NCI-H524 (cell line): Measurements from ENCODE around the gene ADAM8.
"Not testable (repeated sequence)": the region's sequence is repeated elsewhere in the genome, so short reads cannot be mapped to it uniquely, and the experiment has no call there.

ENCODE experiments used
- DNase-seq, 2 experiments: peaks; one replicate each; lab custom pipeline; 2025; lab: John Stamatoyannopoulos, UW

ADAM8 gene

DNA sequence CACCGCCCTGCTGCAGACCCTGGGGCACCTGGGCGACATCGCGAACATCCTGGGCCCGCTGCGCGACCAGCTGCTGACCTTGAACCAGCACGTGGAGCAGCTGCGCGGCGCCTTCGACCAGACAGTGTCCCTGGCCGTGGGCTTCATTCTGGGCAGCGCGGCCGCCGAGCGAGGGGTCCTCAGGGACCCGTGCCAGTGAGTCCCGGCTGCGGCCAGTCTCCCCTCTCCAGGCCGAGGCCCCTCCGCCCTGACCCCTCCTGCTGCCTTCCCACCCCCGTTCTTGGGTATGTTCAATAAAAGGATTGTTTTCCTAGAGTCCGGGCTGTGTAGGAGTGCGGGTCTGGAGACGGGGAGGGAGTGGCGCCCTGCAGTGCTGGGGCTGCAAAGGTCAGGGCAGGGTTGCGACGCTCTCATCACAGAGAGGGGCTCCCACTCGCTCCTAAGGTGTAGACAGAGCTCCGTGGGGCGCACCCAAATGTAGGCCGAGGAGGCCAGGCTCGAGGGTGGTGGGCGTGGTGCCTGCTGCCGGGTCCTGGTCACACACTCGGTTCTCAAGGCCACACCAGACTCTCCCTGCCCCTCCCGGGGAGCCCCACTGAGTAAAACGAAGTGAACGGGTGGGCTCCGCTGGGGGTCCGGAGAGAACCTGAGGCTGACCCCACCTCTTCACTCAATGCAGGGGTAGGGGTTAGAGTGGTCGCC, 45.3 kb downstream of the ADAM8 start:
- DNase-seq: no peak

DNA sequence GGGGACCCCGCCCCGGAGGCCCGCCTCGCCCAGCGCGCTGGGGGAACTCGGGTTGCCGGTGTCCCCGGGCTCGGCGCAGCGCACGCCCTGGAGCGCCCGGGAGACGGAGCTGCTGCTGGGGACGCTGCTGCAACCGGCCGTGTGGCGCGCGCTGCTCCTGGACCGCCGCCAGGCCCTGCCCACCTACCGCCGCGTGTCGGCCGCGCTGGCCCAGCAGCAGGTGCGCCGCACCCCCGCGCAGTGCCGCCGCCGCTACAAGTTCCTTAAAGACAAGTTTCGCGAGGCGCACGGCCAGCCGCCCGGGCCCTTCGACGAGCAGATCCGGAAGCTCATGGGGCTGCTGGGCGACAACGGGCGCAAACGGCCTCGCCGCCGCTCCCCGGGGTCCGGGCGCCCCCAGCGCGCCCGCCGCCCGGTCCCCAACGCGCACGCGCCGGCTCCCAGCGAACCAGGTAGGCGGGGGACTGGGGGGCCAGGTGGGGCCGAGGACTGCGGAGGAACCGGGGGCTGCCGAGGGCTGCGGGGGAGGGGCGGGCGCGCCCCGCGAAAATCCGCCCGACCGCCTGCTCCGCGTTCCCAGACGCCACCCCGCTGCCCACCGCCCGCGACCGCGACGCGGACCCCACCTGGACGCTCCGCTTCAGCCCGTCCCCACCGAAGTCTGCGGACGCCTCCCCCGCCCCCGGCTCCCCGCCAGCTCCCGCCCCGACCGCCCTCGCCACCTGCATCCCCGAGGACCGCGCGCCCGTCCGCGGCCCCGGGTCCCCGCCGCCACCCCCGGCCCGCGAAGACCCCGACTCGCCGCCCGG, 46.1 kb downstream of the ADAM8 start:
- DNase-seq: no peak

DNA sequence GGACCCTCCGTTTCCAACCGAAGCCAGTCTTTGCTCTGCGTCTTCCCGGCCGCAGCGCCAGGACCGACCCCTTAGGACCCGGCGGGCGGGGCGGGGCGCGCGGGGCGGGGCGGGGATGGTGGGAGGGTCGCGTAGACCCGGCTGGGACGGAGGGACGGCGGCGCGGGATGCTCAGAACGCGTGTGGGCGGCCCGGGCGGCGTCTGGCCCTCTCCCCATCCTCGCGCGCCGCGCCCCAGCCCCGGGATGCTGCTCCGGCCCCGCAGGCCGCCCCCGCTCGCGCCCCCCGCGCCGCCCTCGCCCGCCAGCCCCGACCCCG, 46.7 kb downstream of the ADAM8 start, which contains the start of gene UTF1:
UTF1 (plus strand) TSS at position 174 of the 318 bp plus-strand sequence; CDS start at position 246, 72 bp downstream.
- DNase-seq: no peak

DNA sequence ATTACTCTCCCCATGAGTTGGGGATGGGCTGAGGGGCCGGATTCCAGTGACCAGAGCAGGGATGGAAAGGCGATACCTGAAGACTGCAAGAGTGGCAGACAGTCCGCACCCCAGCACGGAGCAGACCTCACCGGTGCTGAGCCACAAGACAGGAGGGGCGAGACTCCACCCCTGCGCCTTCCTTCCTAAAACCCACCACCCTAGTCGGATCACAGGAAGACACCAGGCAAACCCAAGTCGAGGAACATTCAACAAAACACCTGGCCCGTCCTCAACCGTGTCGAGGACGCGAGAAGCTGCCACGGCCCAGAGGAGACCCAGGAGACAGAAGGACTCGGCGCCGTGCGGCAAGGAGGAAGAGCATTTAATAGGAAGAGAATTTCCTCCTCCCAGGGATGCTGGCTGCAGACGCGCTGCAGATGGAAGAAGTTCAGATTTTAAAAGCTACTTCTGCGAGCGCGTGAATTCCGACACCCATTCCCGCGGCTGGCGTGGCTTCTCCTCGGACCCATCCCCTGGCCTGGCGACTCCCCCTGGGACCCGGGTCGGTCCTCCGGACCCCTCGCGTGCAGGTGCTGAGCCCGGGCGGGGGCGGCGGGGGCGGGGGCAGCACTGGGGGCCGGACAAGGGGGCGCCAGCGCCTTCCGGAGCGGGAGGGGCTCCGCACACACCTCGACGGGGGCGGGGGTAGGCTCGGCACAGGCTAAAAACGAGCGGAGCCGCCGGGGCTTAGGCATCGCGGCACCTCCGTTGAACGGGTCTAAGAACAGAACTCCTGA, 47.2 kb downstream of the ADAM8 start:
- no peak for DNase-seq

DNA sequence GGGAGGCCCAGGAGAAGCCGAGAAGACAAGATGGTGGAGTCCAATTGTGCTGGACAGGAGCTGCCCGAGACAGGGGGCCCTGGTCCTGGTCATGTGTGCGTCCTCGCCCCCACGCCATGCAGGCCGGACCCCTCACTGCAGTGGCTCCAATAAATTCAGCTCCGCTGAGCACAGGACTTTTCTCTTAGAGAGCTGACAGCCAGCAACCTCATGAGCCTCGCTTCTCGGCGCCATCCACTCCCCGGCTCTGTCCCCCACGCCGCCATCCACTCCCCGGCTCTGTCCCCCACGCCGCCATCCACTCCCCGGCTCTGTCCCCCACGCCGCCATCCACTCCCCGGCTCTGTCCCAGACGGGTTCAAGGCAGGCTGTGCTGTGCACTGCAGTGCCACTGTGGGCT, 49.4 kb downstream of the ADAM8 start:
- no peak for DNase-seq

DNA sequence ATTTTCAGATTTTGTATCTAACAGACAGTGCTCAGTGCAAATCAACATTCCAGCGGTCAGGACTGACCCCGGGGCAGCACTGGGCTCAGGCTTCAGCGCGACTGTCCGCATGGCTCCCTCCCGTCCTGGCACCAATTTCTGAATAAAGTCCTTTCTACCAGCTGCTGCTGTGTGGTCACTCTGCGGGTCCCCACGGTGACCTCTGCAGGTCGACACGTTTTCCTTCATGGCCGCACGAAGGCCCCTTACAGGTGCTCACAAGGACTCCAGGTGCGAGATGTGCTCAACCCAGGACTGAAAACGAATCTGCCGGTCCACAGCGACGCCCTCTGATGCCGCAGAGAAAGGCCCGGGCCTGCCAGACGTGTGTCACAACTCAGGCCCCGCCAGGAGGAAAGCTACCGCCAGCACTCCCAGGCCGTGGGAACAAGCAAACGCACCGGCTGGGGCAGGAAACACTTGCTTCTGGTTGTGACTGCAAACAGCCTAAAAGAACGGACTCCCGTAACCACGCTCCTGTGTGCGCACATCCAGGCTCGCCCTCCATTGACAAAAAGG, 50.3 kb downstream of the ADAM8 start:
- DNase-seq: no peak

DNA sequence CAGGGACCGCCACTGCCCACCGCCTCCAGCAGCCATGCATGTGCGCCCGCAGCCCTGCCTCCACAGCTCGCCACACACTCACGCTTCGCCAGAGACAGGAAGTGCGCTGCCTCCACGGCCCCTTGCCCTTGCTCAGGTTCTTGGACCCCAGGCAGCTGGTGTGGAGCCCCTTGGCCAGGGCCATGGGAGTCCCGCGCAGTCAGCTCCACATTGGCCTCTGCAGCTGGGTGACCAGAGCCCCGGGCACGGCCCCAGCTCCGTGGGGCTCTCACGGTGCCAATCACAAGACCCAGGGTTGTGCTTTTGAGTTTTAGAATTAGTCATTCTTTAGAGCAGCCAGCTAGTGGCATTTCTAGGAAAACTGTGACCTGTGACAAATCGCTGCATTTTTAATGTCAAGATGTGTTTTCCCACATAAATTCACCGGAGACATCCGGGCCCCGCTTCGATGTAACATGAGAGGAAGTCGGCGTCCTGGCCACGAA, 50.9 kb downstream of the ADAM8 start:
- no peak for DNase-seq

DNA sequence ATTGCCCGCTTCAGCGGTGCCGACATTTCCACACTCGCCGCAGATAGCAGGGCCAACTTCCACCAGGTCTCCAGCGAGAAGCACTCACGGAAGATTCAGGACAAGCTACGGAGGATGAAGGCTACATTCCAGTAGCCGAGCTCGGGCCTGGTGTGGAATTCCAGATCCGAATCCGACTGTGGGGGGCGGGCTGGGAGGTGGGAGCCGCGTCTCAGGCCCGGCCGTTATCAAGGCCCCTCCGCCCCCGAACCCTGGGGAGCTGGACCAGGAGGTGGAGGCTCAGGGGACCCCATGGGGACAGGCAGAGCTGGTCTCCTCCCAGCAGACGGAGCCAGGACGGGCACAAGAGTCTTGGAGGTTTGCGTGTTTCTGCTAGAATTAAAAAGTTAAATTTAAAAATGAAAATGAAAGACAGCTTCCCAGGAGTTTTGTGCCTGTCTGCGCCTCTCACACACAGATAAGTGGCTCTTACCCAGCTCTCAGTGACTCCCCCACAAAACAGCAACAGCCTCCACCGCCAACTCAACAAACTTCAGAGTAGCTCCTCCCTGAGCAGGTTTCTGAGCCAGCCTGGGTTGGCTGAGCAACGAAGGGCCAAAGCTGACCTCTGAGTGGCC, 51.8 kb downstream of the ADAM8 start:
- no peak for DNase-seq

DNA sequence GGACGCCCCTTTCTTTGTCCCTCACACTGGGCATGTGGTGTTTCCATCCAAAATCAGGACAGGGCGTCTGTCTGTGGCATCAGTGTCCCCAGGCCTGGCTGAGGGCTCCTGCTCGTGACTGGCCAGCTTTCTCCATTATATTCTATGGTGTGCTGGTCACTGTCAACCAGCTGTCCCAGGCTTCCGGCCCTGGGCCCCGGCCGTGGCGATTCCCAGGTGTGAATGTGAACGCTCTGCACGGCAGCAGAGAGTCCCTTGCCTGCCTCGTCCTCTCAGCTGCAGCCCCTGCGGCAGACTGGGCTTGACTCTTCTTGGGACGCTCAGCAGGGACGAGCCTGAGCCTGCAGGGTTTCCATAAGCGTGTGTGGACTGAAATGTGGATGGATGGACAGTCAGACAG, 52.6 kb downstream of the ADAM8 start:
- no peak for DNase-seq

DNA sequence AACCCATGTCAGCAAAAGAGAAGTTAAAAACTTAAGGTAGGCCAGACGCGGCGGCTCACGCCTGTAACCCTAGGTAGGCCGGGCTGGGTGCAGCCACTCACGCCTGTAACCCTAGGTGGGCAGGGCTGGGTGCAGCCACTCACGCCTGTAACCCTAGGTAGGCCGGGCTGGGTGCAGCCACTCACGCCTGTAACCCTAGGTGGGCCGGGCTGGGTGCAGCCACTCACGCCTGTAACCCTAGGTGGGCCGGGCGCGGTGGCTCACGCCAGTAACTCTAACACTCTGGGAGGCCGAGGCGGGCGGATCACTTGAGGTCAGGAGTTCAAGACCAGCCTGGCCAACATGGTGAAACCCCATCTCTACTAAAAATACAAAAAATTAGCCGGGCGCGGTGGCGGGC, 54.9 kb downstream of the ADAM8 start:
- DNase-seq: not testable (repeated sequence)

DNA sequence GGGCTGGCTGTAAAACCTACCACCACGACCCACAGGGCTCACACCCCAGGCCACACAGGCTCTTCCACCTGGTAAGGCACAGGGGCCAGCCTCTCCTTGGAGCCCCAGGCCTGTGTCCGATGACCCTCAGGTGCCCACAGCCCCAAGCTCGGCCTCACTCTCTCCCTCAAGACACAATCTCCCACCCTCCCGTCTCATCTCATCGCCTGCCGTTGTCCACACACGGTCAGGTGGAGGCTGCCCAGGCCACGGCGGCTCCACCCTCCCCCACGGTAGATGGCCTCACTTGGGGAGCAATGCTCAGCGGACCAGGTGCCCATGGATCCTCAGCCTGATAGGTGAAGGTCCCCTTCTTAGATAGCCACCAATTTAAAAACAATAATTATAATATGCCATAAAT, 55.3 kb downstream of the ADAM8 start:
- no peak for DNase-seq

DNA sequence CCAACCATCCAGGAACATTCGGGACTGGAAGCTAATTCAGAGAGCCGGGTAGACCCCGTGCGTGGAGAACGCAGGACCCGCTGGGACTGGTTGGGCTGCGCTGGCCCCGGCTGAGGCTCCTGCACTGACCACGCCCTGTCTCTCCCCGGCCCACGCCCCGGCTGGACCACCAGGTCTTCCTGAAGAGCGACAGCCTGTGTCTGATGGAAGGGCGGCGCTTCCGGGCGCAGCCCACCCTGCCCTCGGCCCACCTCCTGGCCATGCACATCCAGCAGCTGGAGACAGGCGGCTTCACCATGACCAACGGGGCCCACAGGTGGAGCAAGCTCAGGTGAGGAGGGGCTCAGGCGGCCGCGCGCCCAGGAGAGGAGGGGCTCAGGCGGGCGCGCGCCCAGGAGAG, 56.9 kb downstream of the ADAM8 start:
- DNase-seq: no peak

DNA sequence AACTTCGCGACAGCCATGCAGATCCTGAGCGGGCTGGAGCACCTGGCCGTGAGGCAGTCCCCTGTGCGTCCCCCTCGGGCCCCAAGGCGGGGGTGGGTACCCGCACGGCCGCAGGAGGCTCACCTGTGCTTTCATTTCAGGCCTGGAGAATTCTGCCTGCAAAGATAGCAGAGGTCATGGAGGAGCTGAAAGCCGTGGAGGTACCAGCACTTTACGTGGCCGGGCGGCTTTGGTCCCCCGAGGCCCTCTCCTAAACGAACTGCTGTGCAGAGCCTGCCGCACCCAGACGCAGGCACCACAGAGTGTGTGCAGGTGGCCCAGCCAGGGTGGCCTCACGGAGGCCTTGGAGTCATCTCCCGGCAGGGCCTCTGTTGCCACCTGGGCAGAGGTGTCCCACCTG, 57.8 kb downstream of the ADAM8 start:
- no peak for DNase-seq

DNA sequence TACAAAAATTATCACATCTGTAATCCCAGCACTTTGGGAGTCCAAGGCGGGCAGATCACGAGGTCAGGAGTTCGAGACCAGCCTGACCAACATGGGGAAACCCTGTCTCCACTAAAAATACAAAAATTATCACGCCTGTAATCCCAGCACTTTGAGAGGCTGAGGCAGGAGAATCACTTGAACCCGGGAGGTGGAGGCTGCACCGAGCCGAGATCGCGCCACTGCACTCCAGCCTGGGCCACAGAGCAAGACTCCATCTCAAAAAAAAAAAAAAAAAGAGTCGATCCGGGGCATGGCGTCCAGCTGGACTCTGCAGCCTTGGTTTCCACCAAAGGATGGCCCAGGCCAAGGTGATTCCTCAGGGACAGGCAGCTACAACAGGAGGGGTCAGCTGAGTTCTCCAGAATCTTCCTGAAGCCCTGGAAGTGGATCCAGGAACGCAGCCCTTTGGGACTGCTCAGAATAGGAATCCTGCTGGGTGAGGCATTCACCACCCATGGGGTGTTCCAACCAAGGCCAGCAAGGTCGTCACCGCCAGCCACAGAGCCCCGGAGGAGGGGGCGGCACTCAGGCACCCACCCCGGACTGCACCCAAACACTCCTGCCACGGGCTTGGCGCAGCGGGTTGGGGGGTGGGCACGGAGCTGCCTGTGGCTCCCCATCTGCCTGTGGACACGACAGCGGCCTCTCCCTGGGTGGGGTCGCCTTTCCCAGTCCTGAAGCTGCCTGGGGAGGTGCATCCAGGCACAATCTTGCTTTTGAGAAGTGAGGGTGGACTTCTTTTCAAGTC, 58.7 kb downstream of the ADAM8 start:
- DNase-seq: no peak

DNA sequence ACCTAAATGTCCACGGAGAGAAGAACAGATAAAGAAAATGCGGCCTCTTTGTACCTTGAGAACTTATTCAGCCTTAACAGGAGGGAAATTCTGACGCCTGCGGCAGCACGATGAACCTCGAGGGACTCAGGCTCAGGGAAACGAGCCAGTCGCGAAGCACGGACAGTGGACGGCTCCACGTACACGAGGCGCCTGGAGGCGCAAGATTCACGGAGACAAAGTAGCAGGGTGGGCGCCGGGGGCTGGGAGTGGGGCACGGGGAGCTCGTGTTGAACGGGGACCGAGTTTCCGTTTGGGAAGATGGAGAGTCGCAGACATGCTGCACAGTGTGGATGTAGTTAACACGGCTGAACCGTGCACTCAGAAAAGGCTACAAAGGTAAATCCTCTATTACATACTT, 59.9 kb downstream of the ADAM8 start:
- DNase-seq: no peak

DNA sequence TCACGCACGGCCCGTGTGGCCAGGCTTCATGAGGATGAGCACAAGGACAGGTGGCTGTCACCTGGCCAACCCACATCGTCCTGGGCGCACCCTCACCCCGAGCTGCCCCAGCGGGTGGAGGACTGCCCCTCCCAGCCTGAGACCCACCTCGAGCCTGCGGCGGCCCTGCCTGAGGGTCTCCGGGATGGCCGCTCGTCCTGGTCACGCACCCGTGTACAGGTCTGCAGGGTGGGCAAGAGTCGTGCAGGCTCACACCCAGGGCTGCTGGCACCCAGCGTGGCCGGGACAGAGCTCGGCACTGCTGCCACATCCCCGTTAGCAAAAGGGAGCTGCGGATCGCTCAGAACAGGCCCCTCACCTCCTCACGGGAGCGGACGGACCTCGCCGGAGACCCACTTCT, 61.1 kb downstream of the ADAM8 start:
- DNase-seq: no peak

DNA sequence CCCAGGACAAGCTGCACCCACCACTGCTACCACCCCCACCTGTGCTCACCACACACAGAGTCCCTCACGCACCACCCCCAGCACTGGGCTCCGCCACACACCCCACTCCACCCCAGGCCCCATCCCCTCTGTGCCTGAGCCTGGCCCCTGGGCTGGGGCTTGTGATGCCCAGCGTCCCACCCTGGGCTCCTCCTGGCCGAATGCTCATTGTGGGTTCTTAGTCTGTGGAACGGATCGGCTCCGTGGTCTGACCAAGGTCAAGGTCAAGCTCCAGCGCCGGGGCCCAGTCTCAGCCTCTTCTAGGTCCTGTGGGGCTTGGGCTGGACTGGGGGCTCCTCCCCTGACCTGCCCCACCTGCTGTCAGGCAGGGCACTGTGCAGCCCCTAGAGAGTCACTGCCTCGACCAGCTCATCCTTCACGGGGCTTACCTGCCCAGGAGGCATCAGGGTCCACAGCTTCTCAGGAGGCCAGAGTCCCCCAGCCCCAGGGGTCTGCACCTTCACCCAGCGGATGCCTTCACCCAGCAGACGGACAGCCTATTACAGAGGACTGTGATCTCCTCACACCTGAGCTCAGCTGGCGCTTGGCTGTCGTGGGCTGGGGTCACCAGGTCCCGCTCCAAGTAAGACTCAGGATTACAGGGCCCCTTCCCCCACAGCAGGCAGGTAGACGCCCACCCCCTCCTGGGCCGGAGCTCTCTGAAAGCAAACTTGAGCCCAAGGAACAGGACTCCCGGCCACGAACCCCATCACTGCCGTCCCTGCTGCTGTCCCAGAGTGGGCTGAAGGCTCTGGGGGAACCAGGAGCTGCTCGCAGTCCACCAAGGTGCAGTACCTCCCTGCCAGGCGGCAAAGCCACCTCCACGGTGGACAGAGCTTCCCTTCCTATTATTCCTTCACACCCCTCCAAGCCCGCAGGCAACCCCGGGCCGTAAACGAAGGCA, 61.9 kb downstream of the ADAM8 start:
- no peak for DNase-seq

DNA sequence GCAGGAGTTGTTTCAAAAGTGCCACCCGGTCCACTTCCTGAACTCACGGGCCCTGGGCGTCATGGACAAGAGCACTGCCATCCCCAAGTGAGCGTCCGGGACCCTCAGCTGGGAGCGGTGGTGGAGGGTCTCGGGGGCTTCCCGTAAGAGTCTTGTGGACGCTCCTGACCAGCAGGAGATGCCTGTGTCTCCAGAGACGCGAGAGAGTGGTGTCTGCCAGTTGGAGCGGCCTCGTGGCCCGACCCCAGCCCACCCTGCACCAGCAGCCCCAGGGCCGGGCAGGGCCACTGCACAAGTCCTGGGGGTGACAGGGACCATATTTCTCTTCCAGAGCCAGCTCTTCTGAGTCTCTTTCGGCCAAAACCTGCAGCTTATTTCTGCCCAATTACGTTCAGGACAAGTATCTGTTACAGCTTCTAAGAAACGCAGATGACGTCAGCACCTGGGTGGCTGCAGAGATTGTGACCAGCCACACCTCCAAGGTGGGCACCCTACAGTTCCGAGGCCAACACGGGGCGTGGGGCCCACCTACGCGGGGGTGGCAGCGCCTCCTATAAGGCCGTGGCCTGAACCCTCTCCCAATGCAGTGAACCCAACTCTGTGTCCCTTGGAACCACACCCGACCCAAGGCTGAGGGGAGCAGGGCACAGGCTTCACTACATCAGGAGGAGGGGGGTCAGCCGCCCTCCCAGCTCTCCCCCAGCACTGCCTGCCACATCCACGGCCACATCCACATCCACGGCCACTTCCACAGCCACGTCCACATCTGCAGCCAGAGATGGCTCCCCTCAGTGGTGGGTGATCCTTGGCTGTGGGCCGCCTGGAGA, 62.8 kb downstream of the ADAM8 start:
- DNase-seq: no peak

DNA sequence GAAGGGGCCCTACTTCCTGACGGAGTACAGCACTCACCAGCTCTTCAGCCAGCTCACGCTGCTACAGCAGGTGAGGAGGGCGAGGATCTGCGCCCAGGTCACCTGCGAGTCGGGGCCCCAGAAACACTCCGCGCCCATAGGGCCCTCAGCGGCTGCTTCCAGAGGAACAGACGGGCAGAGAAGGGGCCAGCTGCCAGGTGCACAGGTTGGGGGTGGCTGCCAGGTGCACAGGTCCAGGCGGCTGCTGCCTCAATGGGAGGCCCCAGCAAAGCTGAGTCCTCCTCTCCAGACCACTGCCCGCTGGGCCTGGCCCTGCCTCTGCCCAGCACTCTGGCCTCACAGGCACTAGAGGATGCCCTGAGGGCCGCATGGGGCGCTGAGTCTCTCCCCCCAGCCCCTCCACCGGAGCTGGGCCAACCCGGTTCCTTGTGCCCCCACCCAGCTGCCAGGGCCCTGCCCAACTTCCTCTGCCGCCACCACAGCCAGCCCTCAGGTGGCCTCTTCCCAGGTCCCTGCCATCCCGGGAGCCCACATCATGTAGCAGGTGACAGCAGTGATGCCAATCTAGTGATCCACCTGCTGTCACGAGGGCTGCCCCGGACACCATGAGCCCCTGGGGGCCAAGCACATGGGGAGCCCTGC, 63.7 kb downstream of the ADAM8 start:
- DNase-seq: no peak
